Loucy (cell line): Measurements from ENCODE around the gene SLC45A3.

Experiments used
- EZH2phosphoT487 ChIP-seq: fragments of 200-600 bp; IDR thresholded peaks from 2 replicates; pipeline ENCODE4 v1.6.1; 2018; ENCODE audit warnings: antibody characterized with exemption, mild to moderate bottlenecking, moderate library complexity, borderline replicate concordance
- TF ChIP-seq, protein P1 (sequence below): fragments of 200-600 bp; sonication (generic); conservative IDR thresholded peaks from 2 replicates; pipeline ENCODE4 v1.5.1; 2014; ENCODE audit warnings: mild to moderate bottlenecking, antibody characterized with exemption, low read length

DNA sequence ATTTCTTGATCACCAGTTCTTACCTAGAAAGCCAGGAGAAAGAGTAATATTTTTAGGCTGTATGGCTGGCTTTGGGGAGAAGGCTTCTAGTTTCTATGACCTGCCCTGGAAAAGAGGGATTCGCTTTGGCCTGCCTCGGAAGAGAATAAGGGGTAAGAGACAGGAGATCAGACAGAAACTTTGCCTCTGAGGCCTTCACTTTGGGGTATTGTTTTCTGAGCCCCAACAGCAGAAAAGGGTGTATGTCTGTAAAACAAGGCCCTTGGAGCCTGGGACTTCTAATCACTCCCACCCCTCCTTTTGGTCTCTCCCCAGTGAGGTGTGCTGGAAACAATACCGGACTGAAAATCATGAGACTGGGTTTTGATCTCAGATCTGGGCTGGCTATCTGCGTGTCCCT is 5.1 kb downstream of the SLC45A3 start:
- TF ChIP-seq, protein P1, sequence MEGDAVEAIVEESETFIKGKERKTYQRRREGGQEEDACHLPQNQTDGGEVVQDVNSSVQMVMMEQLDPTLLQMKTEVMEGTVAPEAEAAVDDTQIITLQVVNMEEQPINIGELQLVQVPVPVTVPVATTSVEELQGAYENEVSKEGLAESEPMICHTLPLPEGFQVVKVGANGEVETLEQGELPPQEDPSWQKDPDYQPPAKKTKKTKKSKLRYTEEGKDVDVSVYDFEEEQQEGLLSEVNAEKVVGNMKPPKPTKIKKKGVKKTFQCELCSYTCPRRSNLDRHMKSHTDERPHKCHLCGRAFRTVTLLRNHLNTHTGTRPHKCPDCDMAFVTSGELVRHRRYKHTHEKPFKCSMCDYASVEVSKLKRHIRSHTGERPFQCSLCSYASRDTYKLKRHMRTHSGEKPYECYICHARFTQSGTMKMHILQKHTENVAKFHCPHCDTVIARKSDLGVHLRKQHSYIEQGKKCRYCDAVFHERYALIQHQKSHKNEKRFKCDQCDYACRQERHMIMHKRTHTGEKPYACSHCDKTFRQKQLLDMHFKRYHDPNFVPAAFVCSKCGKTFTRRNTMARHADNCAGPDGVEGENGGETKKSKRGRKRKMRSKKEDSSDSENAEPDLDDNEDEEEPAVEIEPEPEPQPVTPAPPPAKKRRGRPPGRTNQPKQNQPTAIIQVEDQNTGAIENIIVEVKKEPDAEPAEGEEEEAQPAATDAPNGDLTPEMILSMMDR: no peak
- no peak for TF ChIP-seq EZH2phosphoT487
